Erythroblast (primary cell): ENCODE results near the gene NDUFA11.

ENCODE experiments used
- GATA1 ChIP-seq: IDR thresholded peaks from 2 replicates; pipeline ENCODE4 v1.6.1; 2011; ENCODE audit warnings: low read depth, mild to moderate bottlenecking, control low read depth, low read length, moderate library complexity
- POLR2A ChIP-seq: IDR thresholded peaks from 2 replicates; pipeline ENCODE4 v1.6.1; 2011; ENCODE audit warnings: mild to moderate bottlenecking, low read length

GRCh38 chr19:5877882-5878281 is 25.7 kb downstream of the NDUFA11 start:
- TF ChIP-seq POLR2A: no peak
- no peak for TF ChIP-seq GATA1
